8988T (cell line): ENCODE results near the gene LRRC63.

Experiments used
- DNase-seq: peaks from one replicate; pipeline ENCODE4 v3.0.0; 2011

The LRRC63 gene

DNA sequence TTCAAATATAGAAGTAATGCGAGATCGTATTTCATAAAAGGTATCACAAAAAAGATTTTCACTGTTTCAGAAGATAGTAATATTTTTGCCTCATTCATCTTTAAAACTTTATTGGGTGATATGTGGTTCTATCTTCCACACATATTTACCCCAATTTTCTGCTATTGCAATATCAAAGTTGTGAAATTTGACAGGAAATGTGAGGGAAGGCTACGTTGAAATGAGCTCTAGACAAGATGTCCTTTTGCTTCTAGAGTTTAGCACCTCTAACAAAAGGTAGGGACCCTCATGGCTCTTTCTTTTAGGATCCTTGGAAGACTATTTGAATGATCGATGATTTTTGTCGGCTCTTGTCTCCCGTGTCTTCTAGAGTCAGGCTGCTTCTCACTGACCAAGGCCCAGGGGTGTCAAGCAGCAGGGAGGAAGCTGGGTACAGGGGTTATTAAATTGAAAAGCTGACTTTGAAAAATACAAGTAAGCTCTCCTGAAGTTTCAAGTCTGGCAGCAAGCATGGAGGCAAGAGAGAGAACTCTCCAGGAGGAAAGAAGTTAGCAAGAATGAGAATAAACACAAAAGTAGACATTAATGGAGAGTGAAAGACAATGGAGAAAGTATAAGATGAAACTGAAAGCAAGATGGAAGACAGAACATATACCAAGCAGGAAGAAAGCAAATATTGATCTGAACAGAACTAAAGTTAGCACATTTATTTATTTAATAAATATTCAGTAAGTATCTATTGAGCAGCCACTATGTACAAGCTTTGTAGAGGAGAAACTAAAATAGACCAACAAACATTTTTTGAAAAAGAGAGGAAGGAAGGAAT, 101.9 kb downstream of the LRRC63 start:
- no peak for DNase-seq

DNA sequence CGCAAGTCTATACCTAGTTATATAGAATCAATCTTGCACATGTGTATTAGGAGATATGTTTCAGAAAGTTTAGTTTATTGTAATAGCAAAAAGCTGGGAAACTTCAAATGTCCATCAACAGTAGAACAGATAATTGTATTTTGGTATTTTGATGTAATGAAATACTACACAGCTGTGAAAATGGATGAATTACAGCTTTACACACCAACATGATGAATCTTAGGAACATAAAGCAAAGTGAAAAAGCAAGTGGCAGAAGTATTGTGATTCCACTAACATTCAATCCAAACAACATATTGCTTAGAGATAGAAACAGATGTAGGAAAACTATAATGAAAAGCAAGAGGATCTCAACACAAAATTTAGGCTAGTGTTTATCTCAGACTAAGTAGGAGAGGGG, 102.9 kb downstream of the LRRC63 start:
- no peak for DNase-seq

GRCh38 chr13:46315036-46315435, 103.3 kb downstream of the LRRC63 start:
- no peak for DNase-seq

DNA sequence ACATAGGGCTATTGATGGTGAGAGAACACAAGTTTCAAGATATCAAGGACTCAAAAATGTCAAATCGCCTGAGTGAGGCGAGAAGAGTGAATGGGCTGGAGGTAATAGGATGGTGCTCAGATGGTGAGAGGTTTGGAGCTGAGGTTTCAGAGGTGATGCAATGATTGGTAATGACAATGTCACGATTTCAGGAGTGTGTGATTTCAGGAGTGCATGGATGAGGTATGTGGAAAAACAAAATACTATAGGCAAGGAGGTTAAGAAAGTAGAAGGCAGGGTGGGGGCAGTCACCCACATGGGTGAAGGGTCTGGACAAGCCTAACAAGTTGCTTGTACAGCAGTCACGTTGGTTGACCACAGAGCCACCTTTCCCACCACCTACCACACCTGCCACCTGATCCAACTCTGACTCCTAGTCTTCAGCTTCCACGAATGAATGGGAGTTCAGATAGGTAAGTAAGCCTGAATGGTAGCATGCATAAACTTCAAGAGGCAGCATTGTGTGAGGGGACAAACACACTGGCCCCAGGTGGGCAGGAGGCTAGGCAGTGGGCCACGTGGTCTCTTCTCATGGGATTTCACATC, 103.9 kb downstream of the LRRC63 start:
- DNase-seq: no peak

DNA sequence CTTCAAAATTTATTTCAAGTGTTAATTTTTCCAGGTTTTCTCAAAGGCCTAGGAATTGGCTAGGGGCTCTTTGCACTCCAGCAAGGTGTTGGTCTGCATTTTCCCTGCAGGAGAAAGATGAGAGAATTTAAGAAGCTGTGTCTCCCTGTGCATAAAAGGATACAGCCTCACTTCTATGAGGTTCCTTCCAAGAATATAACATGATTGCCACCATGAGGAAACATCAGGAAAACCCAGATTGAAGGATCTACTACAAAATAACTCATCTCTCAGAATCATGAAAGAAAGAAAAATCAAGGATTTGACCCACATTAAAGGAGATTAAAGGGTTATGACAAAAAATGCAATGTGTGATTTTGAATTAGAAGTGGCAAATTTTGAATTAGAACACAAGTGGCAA, 105.4 kb downstream of the LRRC63 start:
- DNase-seq: no peak

DNA sequence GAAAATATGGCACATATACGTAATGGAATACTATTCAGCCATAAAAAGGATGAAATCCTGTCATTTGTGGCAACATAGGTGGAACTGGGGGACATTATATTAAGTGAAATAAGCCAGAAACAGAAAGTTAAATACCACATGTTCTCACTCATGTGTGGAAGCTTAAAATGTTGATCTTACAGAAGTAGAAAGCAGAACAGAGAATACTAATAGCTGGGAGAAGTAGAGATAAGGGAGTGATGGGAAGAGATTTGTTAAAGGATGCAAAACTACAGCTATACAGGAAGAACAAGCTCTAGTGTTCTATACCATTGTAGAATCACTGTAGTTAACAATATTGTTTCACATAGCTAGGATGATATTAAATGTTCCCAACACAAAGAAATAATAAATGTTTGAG, 107.3 kb downstream of the LRRC63 start:
- DNase-seq: no peak

DNA sequence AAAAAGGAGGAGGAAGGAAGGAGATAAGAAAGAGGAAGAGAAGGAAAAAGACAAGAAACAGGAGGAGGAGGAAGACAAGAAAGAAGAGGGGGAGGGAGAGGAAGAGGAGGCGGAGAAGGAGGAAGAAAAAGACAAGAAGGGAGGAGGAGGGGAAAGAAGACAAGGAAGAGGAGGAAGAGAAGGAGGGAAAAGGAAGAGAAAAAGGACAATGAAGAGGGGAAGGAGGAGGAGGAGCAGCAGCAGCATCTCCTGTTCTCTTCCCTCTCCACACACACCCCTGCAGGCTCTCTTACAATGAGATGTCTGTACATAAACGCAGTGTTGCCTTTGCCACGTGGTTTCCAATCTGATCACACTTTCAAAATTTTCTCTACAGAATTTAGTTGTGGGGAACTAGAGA, 108.7 kb downstream of the LRRC63 start:
- DNase-seq: no peak

DNA sequence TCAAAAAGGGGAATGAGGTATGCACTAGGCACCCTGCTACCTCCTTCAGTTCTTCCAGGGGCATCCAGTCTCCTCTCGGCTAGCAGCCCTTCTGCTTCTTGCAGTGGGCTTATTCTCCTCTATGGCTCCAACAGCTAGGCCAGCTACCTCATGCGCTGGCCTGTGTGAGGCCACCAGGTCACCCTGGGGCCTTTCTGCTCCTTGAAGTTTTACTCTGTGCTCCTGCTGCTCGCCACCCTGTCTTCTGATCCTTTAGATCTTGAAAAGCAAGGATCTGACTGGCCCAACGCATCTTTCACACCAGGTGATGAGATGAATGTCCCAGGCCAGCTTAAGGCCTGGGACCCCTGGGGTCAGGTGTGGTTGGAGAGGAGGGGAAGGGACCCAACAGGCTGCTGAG, 109.1 kb downstream of the LRRC63 start:
- DNase-seq: no peak

DNA sequence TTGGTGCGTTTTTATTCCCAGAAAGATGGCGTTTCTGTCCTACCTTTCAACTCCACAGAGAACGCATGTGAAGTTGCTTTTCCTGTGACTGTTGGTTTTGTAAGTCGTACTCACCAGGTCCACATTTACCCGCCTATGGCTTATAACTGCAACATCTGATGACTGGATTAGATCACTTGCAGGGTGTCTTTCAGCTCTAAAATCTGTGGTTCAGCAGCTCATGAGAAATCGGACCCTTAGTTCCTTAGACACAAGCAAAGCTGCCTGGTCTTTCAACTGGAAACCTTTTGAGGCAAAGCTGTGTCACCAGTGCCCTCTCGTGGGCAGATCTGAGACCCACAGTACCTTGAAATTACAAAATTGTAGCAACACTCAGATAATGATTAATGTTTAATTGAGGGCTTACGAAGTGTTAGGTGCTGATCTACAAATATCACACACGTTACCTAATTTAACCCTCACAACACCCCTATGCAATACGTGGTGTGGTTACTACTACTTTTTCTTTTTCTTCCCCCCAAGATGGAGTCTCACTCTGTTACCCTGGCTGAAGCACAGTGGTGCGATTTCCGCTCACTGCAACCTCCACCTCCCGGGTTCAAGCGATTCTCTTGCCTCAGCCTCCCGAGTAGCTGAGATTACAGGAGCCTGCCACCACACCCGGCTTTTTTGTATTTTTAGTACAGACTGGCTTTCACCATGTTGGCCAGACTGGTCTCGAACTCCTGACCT, 109.9 kb downstream of the LRRC63 start:
- peak; percentile 30 for DNase-seq

DNA sequence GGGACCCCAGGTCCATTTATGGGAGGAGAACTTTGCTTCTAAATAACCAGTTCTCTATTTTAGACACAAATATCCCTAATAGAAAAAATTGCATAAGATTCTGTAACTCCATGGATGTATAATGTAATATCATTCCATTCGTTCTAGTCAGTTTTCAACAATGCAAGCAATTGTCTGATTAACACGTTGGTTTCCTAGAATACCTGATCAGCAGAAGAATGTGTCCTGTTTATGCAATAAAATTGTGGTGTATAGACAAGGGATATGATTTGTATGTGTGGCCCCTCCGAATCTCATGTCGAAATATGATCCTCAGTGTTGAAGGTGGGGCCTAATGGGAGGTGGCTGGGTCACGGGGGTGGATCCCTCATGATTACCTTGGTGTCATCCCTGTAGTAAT, 113.2 kb downstream of the LRRC63 start:
- no peak for DNase-seq
